Peyer's patch (tissue), 4 donors: Measurements from ENCODE around the gene MYLK.

ENCODE experiments used
- POLR2A ChIP-seq, 2 donors: fragments of 450-650 bp; IDR thresholded peaks; one replicate each; pipeline ENCODE4 v1.5.1; 2017; ENCODE audit warnings: antibody characterized with exemption in 2 of 2, mild to moderate bottlenecking in 2 of 2, moderate library complexity in 2 of 2
- TF ChIP-seq, protein P1 (sequence below), 6 experiments: fragments of 450-650 bp in 4 of 6; fragments of 200-600 bp in 2 of 6; sonication (generic) in 1 of 6; IDR thresholded peaks; one replicate each; pipeline ENCODE4 v1.5.1; 2017 to 2019; ENCODE audit warnings: antibody characterized with exemption in 6 of 6, mild to moderate bottlenecking in 3 of 6, moderate library complexity in 1 of 6

DNA sequence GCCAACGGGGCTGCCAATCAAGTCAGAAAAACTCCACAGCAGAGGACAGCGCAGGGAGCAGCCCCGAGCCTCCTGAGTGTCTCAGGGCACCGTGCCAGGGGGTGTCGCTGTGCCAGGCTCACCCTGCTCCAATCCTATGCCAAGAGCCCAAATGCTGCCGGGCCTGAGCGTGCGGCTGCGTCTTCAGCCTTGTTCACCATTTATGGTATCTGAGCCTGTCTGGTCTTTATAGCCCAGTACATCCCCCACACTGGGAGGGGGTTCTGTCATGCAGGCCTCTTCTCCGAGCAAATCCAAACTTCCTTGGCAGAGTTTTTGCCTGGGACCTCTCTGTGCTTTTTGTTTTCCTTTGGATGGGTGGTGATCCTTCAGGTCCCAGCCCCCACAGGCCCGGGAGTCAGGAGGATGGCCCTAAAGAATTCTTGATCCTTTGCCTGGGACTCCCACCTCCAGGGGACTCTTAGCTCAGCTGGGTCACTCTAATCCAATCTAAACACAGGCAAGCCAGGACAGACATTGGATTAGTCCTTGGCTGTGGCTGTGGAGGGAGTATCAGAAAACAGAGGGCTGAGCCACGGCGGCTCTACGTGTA, 164.2 kb downstream of the MYLK start:
- TF ChIP-seq, protein P1, sequence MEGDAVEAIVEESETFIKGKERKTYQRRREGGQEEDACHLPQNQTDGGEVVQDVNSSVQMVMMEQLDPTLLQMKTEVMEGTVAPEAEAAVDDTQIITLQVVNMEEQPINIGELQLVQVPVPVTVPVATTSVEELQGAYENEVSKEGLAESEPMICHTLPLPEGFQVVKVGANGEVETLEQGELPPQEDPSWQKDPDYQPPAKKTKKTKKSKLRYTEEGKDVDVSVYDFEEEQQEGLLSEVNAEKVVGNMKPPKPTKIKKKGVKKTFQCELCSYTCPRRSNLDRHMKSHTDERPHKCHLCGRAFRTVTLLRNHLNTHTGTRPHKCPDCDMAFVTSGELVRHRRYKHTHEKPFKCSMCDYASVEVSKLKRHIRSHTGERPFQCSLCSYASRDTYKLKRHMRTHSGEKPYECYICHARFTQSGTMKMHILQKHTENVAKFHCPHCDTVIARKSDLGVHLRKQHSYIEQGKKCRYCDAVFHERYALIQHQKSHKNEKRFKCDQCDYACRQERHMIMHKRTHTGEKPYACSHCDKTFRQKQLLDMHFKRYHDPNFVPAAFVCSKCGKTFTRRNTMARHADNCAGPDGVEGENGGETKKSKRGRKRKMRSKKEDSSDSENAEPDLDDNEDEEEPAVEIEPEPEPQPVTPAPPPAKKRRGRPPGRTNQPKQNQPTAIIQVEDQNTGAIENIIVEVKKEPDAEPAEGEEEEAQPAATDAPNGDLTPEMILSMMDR (IDR thresholded peaks at IDR 0.05), result no peak
- no peak for TF ChIP-seq POLR2A (IDR thresholded peaks at IDR 0.05)
